ENCODE measurements around the gene PROCA1.

PROCA1 gene

GRCh38 chr17:28711723-28712031, at the start of gene PROCA1:
TSS of gene PROCA1 (minus strand) at chr17:28711888. CDS start at chr17:28711660, 228 bp downstream.
- H3K27ac ChIP-seq: peak within 1 kb of the TSS; percentile 92
- no peak for TF ChIP-seq CTCF (conservative IDR thresholded peaks at IDR 0.05)

GRCh38 chr17:28760601-28761562, 49.2 kb upstream of the PROCA1 start:
- no peak for TF ChIP-seq CTCF (conservative IDR thresholded peaks at IDR 0.05)
- H3K27ac ChIP-seq: peak overlapping the region; percentile 67

- H3K27ac ChIP-seq: peak overlapping the region; percentile 67
- no peak for TF ChIP-seq CTCF (conservative IDR thresholded peaks at IDR 0.05)
These were observed 47.7 kb upstream of the PROCA1 start for GRCh38 chr17:28759256-28759865.

- peak overlapping the region; percentile 67 for H3K27ac ChIP-seq
- TF ChIP-seq CTCF (conservative IDR thresholded peaks at IDR 0.05): no peak
These were observed 46.9 kb upstream of the PROCA1 start for GRCh38 chr17:28758411-28759121.

- TF ChIP-seq CTCF (conservative IDR thresholded peaks at IDR 0.05): no peak
- peak overlapping the region; percentile 30 for H3K27ac ChIP-seq
These were observed 44.5 kb upstream of the PROCA1 start for GRCh38 chr17:28756049-28756804.

GRCh38 chr17:28755486-28755885, 43.8 kb upstream of the PROCA1 start:
- no peak for TF ChIP-seq CTCF (conservative IDR thresholded peaks at IDR 0.05)
- peak overlapping the region; percentile 30; the same call in 1 of the 2 replicates for H3K27ac ChIP-seq

All from VCaP (cell line).